ENCODE measurements around the gene GMPPA.

DNA sequence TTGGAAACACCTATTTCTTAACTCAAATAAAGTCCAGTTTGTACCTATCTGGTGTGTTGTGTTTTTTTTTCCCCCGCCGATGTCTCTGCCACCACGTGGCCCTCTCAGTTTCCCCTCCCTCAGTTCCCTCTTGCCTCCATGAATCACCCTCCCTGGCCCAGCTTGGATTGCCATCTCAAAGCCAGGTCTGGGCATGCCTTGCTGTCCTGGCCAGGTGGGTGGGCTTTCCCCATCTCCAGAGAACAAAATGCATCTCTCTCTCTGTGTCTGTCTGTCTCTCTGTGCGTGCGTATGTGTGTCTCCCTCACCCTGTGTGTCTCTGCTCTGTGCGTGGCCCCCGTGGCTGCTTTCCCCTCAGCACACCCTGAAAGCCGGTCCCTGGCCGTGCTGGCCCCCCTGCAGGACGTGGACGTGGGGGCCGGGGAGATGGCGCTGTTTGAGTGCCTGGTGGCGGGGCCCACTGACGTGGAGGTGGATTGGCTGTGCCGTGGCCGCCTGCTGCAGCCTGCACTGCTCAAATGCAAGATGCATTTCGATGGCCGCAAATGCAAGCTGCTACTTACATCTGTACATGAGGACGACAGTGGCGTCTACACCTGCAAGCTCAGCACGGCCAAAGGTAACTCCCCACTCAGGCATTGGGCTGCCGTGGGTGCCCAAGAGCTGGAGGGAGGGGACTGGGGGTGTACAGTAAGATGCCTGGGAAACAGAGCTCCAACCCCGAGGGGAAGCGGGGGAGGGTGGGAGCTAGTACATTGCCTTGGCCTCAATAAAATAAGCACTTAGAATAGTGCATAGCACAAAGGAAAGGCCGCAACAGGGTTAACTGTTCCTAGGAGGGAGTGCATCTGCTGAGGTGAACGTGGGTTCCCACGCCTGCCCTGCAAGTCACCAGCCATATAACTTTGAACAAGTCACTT, 31.6 kb upstream of the GMPPA start:
- no peak for TF ChIP-seq POLR2A (IDR thresholded peaks at IDR 0.05; ENCODE audit: low read length)
- no peak for TF ChIP-seq GATA1 (IDR thresholded peaks at IDR 0.05; ENCODE audit: low read depth, low read length)
